GM12874 (cell line): Measurements from ENCODE around the gene SURF6.

Experiments used
- TF ChIP-seq, protein P1 (sequence below): IDR thresholded peaks from 2 replicates; pipeline ENCODE4 v1.5.1; 2011; ENCODE audit warnings: low read depth, mild to moderate bottlenecking, control low read depth, low read length, moderate library complexity; ENCODE audit not compliant: insufficient read depth

SURF6 gene

GRCh38 chr9:133339641-133340040, 3.7 kb upstream of the SURF6 start:
- TF ChIP-seq, protein P1, sequence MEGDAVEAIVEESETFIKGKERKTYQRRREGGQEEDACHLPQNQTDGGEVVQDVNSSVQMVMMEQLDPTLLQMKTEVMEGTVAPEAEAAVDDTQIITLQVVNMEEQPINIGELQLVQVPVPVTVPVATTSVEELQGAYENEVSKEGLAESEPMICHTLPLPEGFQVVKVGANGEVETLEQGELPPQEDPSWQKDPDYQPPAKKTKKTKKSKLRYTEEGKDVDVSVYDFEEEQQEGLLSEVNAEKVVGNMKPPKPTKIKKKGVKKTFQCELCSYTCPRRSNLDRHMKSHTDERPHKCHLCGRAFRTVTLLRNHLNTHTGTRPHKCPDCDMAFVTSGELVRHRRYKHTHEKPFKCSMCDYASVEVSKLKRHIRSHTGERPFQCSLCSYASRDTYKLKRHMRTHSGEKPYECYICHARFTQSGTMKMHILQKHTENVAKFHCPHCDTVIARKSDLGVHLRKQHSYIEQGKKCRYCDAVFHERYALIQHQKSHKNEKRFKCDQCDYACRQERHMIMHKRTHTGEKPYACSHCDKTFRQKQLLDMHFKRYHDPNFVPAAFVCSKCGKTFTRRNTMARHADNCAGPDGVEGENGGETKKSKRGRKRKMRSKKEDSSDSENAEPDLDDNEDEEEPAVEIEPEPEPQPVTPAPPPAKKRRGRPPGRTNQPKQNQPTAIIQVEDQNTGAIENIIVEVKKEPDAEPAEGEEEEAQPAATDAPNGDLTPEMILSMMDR: no peak

GRCh38 chr9:133334161-133334560, 1.8 kb downstream of the SURF6 start:
- TF ChIP-seq, protein P1: no peak

DNA sequence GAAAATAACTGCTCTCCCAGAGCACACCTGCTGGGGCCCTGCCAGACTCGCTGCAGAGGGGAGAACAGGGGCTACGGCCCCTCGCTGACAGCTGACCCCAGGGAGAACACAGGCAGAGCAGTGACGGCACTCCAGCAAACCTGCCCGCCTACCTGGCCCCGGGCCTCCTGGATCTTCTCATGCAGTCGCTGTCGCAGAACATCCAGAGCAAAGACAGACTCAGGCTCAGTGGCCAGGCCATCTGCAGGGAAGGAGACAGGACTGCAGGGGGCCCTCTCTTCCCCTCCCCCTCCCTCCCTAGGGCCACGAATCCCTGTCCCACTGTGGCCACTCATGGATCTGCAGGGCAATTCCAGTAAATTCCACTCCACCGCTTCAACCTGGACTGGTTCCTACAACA, 2.4 kb downstream of the SURF6 start:
- TF ChIP-seq, protein P1: no peak

- TF ChIP-seq, protein P1: no peak
Observed at GRCh38 chr9:133333011-133333410, 3.0 kb downstream of the SURF6 start.

DNA sequence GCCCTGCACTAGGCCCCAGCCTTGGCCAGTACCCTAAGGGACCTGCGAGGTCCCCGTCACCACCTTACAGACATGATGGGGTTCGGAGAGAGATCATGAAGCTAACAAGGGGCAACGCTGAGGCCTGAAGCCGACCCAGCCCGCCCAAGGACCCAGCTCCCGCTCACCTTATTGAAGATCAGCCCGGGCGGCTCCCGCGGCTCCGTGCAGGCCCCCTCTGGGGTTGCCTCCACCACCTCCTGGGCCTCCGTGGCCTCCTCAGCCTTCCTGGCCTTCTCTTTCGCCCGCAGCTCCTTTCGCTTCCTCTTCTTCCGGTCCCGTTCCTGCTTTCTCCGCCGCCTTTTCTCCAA, 3.6 kb downstream of the SURF6 start:
- TF ChIP-seq, protein P1: no peak

GRCh38 chr9:133331641-133332380, 4.2 kb downstream of the SURF6 start:
- TF ChIP-seq, protein P1: no peak

- TF ChIP-seq, protein P1: no peak
Observed at GRCh38 chr9:133331221-133331620, 4.8 kb downstream of the SURF6 start.
